Naive thymus-derived CD8-positive, alpha-beta T cell (primary cell): Measurements from ENCODE around the gene COA5. TPM values are rescaled to one million over a fixed set of nuclear protein-coding genes. Genes with fewer than 3 reads are reported as not detected.

Experiments
- ATAC-seq, 2 donors: fragments of 150-1000 bp; cut with Tn5 transposase in 1 of 2; sonication (Bioruptor Pico), chemical (Tn5 transposase) in 1 of 2; 1 replicate in 1 of 2; 2 replicates in 1 of 2; pipeline ENCODE4 v1.10.0; 2021; ENCODE audit warnings: mild to moderate bottlenecking in 2 of 2, moderate library complexity in 2 of 2
- POLR2A ChIA-PET: fragments of 350-600 bp; sonication (Branson Sonifier 250); formaldehyde crosslinking; loops from one replicate; lab custom pipeline; 2021; ENCODE audit warnings: antibody characterized with exemption; lab: Charles Lee
- DNase-seq, 10 donors: peaks; one replicate each; pipeline versions ENCODE4 v3.0.0 to v3.0.0-alpha.2; 2020 to 2022
- H3K27ac Mint-ChIP-seq, 10 donors: one replicate each; pipeline ENCODE4 v1.8.0; 2020 to 2022; ENCODE audit warnings: mild to moderate bottlenecking in 10 of 10, mixed read lengths in 10 of 10, moderate library complexity in 4 of 10, inconsistent platforms in 1 of 10
- H3K27me3 Mint-ChIP-seq, 5 donors: one replicate each; pipeline ENCODE4 v1.8.0; 2021 to 2022; ENCODE audit warnings: mixed read lengths in 5 of 5
- H3K36me3 Mint-ChIP-seq, 3 donors: one replicate each; pipeline ENCODE4 v1.8.0; 2020 to 2022; ENCODE audit warnings: mixed read lengths in 3 of 3, mild to moderate bottlenecking in 2 of 3, inconsistent platforms in 1 of 3
- H3K4me1 Mint-ChIP-seq, 4 donors: one replicate each; pipeline ENCODE4 v1.8.0; 2021 to 2022; ENCODE audit warnings: mixed read lengths in 4 of 4
- H3K4me3 Mint-ChIP-seq, 10 donors: one replicate each; pipeline ENCODE4 v1.8.0; 2020 to 2022; ENCODE audit warnings: mild to moderate bottlenecking in 10 of 10, mixed read lengths in 10 of 10, moderate library complexity in 6 of 10, inconsistent platforms in 1 of 10
- H3K9me3 Mint-ChIP-seq, 9 donors: one replicate each; pipeline ENCODE4 v1.8.0; 2020 to 2022; ENCODE audit warnings: mixed read lengths in 9 of 9, mild to moderate bottlenecking in 3 of 9, inconsistent platforms in 1 of 9, moderate library complexity in 1 of 9
- polyA plus RNA-seq, 3 donors: library from polyadenylated mRNA; unstranded; fragments of 300-500 nt; fragmentation: Illumina TruSeq; gene quantifications; one replicate each; pipeline ENCODE4 v1.2.3, GENCODE V29; 2021
- total RNA-seq, 8 experiments: library from RNA in 2 of 8; stranded (reverse) in 2 of 8; gene quantifications; one replicate each; pipeline ENCODE4 v1.2.3 and lab custom pipeline; 2021 to 2026

COA5 gene
- total and polyA plus RNA-seq, 5 experiments from 2014 or later: 29.8 to 48.6 (median 43.8) TPM

DNA sequence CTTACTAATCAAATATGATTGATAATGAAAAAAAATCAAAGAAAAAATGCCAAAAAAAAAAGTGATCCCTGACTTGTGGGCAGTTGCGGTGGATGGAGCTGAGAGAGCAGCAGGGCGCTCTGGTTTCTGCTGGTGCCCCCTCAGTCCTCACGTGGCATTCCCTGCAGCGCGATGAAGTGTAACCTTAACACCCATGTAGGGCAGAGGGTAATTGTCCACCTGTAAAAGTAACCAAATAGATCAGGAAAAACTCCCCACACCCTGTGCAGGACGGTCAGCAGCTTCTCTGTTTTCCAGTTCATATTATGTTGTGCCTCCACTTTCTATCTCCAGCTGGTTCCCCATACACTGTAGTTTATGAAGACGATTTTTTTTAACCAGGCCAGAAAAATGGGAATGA is 25.0 kb downstream of the COA5 start:
- POLR2A ChIA-PET: no interaction called here

DNA sequence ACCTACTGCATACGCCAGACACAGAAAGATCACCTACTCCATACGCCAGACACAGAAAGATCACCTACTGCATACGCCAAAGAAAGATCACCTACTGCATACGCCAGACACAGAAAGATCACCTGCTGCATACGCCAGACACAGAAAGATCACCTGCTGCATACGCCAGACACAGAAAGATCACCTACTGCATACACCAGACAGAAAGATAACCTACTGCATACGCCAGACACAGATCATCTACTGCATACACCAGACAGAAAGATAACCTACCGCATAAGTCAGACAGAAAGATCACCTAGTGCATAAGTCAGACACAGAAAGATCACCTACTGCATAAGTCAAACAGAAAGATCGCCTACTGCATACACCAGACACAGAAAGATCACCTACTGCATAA is 25.8 kb downstream of the COA5 start:
- no peaks in the 10 kb centered on the region for H3K27me3 Mint-ChIP-seq
- H3K36me3 Mint-ChIP-seq: peaks cover 0 to 90% (median 16%) of the 10 kb centered on the region in 3 donors
- POLR2A ChIA-PET: no interaction called here
- H3K4me3 Mint-ChIP-seq: no peak overlapping the region
- peaks cover 0 to 9% (median 2%) of the 10 kb centered on the region in 4 donors for H3K4me1 Mint-ChIP-seq
- H3K27ac Mint-ChIP-seq: no peak overlapping the region
- DNase-seq (no peak), ATAC-seq (no peak)
- no peaks in the 10 kb centered on the region for H3K9me3 Mint-ChIP-seq

More for the DNA sequence above, 25.0 kb downstream of the COA5 start:
- DNase-seq (no peak), ATAC-seq (no peak)
- peak overlapping the region in 2 of 10 donors; percentile 12 to 27 for H3K27ac Mint-ChIP-seq
- H3K36me3 Mint-ChIP-seq: peaks cover 0 to 89% (median 10%) of the 10 kb centered on the region in 3 donors
- H3K9me3 Mint-ChIP-seq: no peaks in the 10 kb centered on the region
- H3K27me3 Mint-ChIP-seq: no peaks in the 10 kb centered on the region
- peaks cover 0 to 13% (median 4%) of the 10 kb centered on the region in 4 donors for H3K4me1 Mint-ChIP-seq
- peak overlapping the region in 1 of 10 donors; percentile 10 for H3K4me3 Mint-ChIP-seq

DNA sequence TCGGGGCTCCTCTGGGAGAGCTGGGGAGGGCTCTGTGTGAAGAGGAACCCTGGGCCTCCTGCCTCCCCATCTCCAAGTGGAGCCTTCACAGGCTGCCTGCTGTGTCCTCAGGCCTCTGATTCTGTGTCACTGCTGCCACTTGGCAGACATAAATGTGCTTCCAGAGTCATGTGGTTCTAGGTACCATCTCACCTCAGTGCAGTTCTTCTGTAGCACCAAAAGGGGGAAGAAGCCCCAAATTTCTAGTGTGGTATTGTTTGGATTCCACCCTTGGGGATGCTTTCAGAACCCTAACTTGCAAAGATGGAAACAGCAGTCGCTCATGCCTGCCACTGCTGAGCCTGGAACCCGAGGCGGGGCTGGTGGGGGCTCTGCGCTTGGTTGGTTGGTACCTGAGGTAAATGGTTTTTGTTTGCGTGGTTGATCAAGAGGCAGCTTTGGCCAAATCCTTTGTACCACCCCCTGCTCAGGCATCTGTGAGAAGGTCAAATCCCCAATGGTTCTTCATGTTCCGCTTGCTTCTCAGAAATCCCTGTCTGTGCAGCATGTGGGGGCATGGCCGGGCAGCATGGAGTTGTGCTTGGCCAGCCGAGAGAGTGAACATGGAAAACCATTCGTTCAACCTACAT is 27.5 kb downstream of the COA5 start:
- H3K36me3 Mint-ChIP-seq: peaks cover 0 to 89% (median 16%) of the 10 kb centered on the region in 3 donors
- H3K27me3 Mint-ChIP-seq: no peaks in the 10 kb centered on the region
- DNase-seq (no peak), ATAC-seq (peak in 1 of 2 donors; percentile 49)
- H3K4me1 Mint-ChIP-seq: peaks cover 0 to 4% (median 0%) of the 10 kb centered on the region in 4 donors
- POLR2A ChIA-PET: no interaction called here
- H3K27ac Mint-ChIP-seq: peak overlapping the region in 4 of 10 donors; percentile 12 to 73 (median 32)
- H3K9me3 Mint-ChIP-seq: no peaks in the 10 kb centered on the region
- H3K4me3 Mint-ChIP-seq: no peak overlapping the region

DNA sequence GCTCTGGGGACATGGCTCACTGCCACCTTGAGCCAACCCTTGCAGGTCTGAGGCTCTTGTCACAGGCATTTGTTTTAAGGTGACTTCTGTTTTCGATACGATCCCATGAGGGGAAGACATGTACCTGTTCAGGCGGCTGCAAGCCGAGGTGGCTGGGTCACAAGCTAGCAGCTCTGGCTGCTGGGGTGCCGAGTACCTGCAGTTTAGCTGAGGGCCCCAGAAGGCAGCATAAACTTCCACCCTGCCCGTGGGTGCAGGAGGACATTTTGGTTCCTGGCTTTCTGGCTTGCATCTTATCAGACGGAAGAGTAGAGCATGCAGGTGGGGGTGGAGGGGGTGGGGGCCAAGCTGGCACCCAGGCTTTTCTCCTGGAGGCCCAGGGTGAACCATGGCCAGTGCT is 28.4 kb downstream of the COA5 start:
- Mint-ChIP-seq H3K4me1 (peaks cover 0 to 4% (median 0%) of the 10 kb centered on the region in 4 donors), H3K9me3 (no peaks in the 10 kb centered on the region), H3K27me3 (no peaks in the 10 kb centered on the region), H3K4me3 (no peak overlapping the region), H3K27ac (peak overlapping the region in 1 of 10 donors; percentile 4), H3K36me3 (peaks cover 0 to 90% (median 16%) of the 10 kb centered on the region in 3 donors)
- ATAC-seq (no peak), DNase-seq (no peak)
- POLR2A ChIA-PET: no interaction called here

DNA sequence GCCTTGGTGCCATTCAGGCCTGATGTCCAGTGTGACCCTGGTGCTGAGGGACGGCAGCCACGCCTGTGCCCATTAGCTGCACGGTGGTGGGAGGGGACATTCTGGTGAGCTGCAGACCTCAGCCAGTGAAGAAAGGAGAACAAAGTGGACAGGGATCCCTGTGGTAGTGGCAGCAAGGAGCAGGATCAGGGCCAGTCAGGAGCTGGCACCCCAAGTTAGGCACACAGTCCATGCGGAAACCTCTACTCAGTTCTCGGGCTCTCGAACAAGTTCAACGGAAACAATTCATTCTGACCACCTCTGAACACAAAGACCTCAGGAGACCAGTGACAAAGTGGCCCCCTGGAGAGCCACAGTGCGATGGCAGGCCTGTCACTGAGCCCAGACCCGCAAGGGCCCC is 30.1 kb downstream of the COA5 start:
- H3K27me3 Mint-ChIP-seq: no peaks in the 10 kb centered on the region
- no peak overlapping the region for H3K4me3 Mint-ChIP-seq
- peaks cover 0 to 1% (median 0%) of the 10 kb centered on the region in 4 donors for H3K4me1 Mint-ChIP-seq
- DNase-seq (no peak), ATAC-seq (no peak)
- H3K9me3 Mint-ChIP-seq: no peaks in the 10 kb centered on the region
- POLR2A ChIA-PET: no interaction called here
- peak overlapping the region in 1 of 10 donors; percentile 40 for H3K27ac Mint-ChIP-seq
- H3K36me3 Mint-ChIP-seq: peaks cover 0 to 91% (median 19%) of the 10 kb centered on the region in 3 donors

DNA sequence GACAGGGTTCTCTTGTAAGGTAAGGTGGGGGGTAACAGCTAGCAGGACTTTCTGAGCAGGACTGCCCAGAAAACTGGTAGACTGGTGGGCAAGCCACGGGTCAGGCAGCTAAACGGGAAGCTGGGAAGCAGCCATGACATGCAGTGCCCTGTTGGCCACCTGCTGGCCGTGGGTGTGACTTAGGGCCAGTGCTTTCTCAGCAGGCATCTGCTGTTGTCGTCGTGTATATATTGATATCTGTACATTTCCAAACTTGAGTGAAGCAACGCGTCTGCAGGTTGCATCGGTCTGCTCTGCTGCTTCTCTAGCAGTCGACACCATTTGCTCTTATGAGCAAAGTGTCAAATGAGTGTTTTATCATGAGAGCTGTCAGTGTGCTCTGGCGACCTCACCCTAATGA is 31.0 kb downstream of the COA5 start:
- POLR2A ChIA-PET: no interaction called here
- ATAC-seq: no peak
- H3K27ac Mint-ChIP-seq: peak overlapping the region in 2 of 10 donors; percentile 34 to 43
- H3K4me3 Mint-ChIP-seq: no peak overlapping the region
- no peak for DNase-seq
- H3K9me3 Mint-ChIP-seq: no peaks in the 10 kb centered on the region
- H3K27me3 Mint-ChIP-seq: no peaks in the 10 kb centered on the region
- H3K36me3 Mint-ChIP-seq: peaks cover 0 to 93% (median 20%) of the 10 kb centered on the region in 3 donors
- peaks cover 0 to 1% (median 0%) of the 10 kb centered on the region in 4 donors for H3K4me1 Mint-ChIP-seq

DNA sequence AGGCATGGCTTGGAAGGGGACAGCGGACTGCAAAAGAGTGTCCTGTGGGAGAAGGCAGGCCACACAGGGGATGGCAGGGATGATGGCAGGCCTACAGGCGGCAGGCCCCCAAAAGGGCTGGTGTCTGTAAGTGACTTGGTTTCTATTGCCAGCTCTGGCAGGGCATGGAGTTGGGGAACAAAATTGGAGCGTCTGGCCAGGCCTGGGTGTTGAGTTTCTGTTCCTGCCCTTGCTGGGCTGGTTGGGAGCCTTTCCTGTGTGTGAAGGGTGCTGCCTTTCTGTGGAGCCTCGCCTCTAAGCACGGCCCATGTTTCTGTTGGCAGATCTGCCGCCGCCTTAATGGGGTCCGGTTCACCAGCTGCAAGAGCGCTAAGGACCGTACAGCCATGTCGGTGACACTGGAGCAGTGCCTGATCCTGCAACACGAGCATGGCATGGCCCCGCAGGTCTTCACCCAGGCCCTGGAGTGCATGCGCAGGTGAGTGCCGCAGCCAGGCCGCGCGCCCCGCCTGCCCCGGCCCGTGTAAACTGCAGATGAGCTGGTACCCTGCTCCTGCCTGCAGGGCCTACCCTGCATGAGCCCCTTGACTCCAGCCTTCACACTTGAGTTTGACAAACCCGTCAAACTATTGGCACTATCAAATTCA is 31.5 kb downstream of the COA5 start:
- H3K27ac Mint-ChIP-seq: peak overlapping the region in 3 of 10 donors; percentile 34 to 80 (median 43)
- no peaks in the 10 kb centered on the region for H3K9me3 Mint-ChIP-seq
- POLR2A ChIA-PET: no interaction called here
- ATAC-seq: no peak
- H3K4me3 Mint-ChIP-seq: no peak overlapping the region
- H3K27me3 Mint-ChIP-seq: no peaks in the 10 kb centered on the region
- DNase-seq: no peak
- H3K36me3 Mint-ChIP-seq: peaks cover 0 to 89% (median 21%) of the 10 kb centered on the region in 3 donors
- peaks cover 0 to 1% (median 0%) of the 10 kb centered on the region in 4 donors for H3K4me1 Mint-ChIP-seq

DNA sequence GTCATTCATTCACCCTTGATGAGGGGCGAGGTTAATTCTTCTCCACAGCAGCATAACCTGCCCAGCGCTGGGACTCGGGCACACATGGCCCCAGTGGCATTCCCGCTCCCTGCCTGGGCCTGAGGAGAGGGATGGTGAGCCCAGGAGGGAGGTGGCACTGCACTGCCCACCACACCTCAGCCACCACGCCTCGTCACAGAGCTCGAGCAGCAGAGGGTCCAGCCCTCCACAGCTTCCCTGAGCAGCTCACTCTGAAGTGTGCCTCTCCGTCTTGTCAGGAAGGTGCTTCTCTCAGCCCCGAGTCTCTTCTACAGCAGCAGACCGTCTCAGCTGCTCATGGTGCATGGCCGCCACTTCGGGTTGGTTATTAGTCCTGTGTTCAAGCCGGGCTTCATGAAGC is 34.9 kb downstream of the COA5 start:
- ATAC-seq (no peak), DNase-seq (no peak)
- Mint-ChIP-seq H3K4me3 (no peak overlapping the region), H3K9me3 (no peaks in the 10 kb centered on the region), H3K27ac (peak overlapping the region in 4 of 10 donors; percentile 33 to 71 (median 54)), H3K36me3 (peaks cover 0 to 88% (median 22%) of the 10 kb centered on the region in 3 donors), H3K27me3 (no peaks in the 10 kb centered on the region), H3K4me1 (peaks cover 0 to 10% (median 6%) of the 10 kb centered on the region in 4 donors)
- POLR2A ChIA-PET: no interaction called here

DNA sequence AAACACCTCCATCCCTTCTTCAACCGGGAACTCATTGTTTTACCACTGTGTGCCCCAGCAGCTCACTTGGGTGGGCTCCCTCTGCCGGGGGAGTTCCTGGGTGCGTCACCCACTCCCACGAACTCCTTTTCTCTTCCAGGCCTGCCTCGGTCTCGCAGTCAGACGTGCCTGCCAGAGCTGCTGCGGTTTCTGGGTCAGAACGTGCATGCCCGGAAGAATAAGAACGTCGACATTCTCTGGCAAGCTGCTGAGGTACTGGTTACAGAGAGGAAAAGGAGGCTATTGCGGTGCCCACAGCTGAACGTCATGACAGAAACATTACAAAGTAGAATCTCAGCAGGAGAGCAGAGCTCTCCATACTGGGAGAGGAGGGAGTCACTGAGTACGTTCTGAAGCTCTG is 35.6 kb downstream of the COA5 start:
- Mint-ChIP-seq H3K9me3 (no peaks in the 10 kb centered on the region), H3K4me1 (peaks cover 0 to 10% (median 6%) of the 10 kb centered on the region in 4 donors), H3K36me3 (peaks cover 0 to 86% (median 17%) of the 10 kb centered on the region in 3 donors), H3K4me3 (no peak overlapping the region), H3K27me3 (no peaks in the 10 kb centered on the region), H3K27ac (peak overlapping the region in 4 of 10 donors; percentile 12 to 62 (median 44))
- DNase-seq (no peak), ATAC-seq (no peak)
- POLR2A ChIA-PET: interaction anchor here (0.6 kb wide), 1 partner anchor 12 kb away, joined by 3 read pairs; no protein-coding TSS in a partner anchor

DNA sequence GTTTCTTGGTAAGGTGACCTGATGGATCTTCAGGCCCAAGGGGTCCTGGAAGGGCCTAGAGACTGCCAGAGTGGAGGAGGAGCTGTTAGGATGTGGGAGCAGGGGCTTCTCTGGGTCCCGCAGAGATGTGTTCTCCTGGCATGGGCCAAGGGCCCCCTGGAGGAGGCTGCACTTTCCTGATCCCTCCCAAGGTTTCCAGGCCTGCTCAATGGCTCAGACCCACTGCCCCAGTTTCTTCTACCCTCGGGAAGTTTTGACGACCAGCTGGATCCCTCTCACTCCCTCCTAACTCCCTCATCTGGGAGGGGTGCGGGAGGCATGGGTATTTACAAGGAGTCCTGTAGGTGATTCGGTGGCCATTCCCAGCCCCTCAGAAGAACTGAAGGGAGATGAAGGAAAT is 36.1 kb downstream of the COA5 start:
- H3K27me3 Mint-ChIP-seq: no peaks in the 10 kb centered on the region
- H3K4me1 Mint-ChIP-seq: peaks cover 0 to 10% (median 5%) of the 10 kb centered on the region in 4 donors
- no peak overlapping the region for H3K4me3 Mint-ChIP-seq
- POLR2A ChIA-PET: no interaction called here
- H3K36me3 Mint-ChIP-seq: peaks cover 0 to 85% (median 14%) of the 10 kb centered on the region in 3 donors
- DNase-seq: no peak
- H3K9me3 Mint-ChIP-seq: no peaks in the 10 kb centered on the region
- peak overlapping the region in 4 of 10 donors; percentile 9 to 72 (median 48) for H3K27ac Mint-ChIP-seq
- no peak for ATAC-seq

DNA sequence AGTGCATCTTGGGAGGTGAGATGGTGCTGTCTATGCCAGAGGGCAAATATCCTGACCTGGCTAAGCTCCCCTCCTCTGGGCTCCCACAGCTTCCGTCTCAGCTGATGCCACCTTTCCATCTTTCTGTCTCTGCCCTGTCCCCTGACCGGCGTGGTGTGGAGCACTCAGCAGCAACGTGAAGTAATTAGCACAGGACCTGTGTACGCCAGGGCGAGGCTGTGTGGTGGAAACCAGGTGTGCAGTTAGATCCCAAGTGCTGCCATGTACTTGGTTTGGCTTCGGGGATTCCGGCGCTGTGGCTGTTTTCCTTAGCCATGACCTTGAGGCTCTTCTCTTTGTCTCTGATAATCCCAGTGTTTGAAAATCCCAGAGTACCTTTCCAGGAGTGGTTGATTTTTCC is 36.5 kb downstream of the COA5 start:
- ATAC-seq (no peak), DNase-seq (no peak)
- Mint-ChIP-seq H3K27me3 (no peaks in the 10 kb centered on the region), H3K36me3 (peaks cover 0 to 86% (median 18%) of the 10 kb centered on the region in 3 donors), H3K4me3 (no peak overlapping the region), H3K9me3 (no peaks in the 10 kb centered on the region), H3K4me1 (peaks cover 0 to 10% (median 7%) of the 10 kb centered on the region in 4 donors), H3K27ac (peak overlapping the region in 3 of 10 donors; percentile 37 to 72 (median 49))
- POLR2A ChIA-PET: no interaction called here

DNA sequence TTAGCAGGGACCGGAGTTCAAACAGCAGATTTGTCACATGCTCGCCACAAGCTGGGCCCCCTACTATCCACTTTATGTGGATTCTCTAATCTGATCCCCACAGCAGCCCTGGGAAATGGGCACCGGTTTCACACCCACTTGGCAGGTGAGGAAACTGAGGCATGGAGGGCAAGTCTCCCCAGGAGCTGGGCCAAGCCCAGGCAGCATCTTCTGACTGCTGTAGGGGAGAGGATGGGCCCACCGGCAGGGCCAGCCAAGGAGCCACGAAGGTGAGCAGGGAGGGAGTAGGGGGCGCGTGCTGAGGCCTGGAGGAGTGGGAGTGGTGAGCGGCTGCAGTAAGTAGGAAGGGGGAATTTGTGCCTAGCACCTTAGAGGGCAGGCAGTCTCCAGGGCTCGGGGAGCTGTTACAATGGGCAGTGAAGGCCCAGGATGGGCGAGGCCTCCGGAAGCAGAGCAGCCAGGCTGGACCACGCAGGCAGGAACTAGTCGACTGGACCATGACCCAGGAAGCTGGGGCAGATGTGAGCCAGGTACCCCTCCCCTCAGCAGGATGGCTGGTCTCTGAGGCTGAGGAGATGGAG is 37.1 kb downstream of the COA5 start:
- Mint-ChIP-seq H3K36me3 (peaks cover 0 to 86% (median 19%) of the 10 kb centered on the region in 3 donors), H3K27me3 (no peaks in the 10 kb centered on the region), H3K27ac (peak overlapping the region in 3 of 10 donors; percentile 24 to 91 (median 49)), H3K9me3 (no peaks in the 10 kb centered on the region), H3K4me1 (peaks cover 0 to 13% (median 9%) of the 10 kb centered on the region in 4 donors), H3K4me3 (no peak overlapping the region)
- DNase-seq (no peak), ATAC-seq (no peak)
- POLR2A ChIA-PET: no interaction called here

DNA sequence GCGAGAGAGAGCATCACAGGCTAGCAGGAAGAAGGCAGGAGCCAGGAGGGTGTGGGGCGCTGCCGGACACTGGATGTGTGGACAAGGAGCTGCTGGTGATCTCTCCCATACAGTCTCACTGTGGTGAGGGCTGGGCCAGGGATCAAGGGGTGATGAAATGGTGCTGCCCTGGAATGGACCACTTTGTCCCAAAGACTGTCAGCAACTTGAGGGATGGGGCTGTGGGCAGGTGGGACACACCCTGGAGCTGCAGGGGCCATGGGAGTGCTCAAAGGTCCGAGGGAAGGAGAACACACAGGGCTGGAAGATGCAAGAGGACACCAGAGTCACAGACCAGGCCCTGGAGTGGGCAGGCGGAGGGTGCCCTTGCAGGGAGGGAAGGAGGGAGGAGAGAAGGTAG is 38.0 kb downstream of the COA5 start:
- DNase-seq (no peak), ATAC-seq (no peak)
- H3K27me3 Mint-ChIP-seq: no peaks in the 10 kb centered on the region
- H3K4me3 Mint-ChIP-seq: no peak overlapping the region
- H3K4me1 Mint-ChIP-seq: peaks cover 0 to 16% (median 9%) of the 10 kb centered on the region in 4 donors
- peak overlapping the region in 8 of 10 donors; percentile 25 to 91 (median 54) for H3K27ac Mint-ChIP-seq
- peaks cover 0 to 87% (median 21%) of the 10 kb centered on the region in 3 donors for H3K36me3 Mint-ChIP-seq
- H3K9me3 Mint-ChIP-seq: no peaks in the 10 kb centered on the region
- POLR2A ChIA-PET: no interaction called here
